HG03280 (cell line): ENCODE results near the gene PTPRE.
A peak's percentile ranks its signal among the peaks of the same experiment; 100 is the strongest.

ENCODE experiments used
- ATAC-seq: cut with Tn5 transposase; IDR thresholded peaks from one replicate; pipeline ENCODE4 v1.9.1; 2021; ENCODE audit warnings: mild to moderate bottlenecking, moderate library complexity; ENCODE audit not compliant: unreplicated experiment

The PTPRE gene

GRCh38 chr10:128042131-128042610 lies 135.3 kb downstream of the PTPRE start:
- ATAC-seq = no peak

GRCh38 chr10:128043259-128044045 lies 136.5 kb downstream of the PTPRE start:
- no peak for ATAC-seq

GRCh38 chr10:128044186-128044585 lies 137.3 kb downstream of the PTPRE start:
- no peak for ATAC-seq

- ATAC-seq = no peak
Observed at GRCh38 chr10:128044961-128045832, 138.3 kb downstream of the PTPRE start.

- ATAC-seq = no peak
Observed at GRCh38 chr10:128045833-128046120, 138.9 kb downstream of the PTPRE start.

GRCh38 chr10:128046156-128046952 lies 139.5 kb downstream of the PTPRE start:
- no peak for ATAC-seq

- ATAC-seq = no peak
Observed at GRCh38 chr10:128046953-128047290, 140.0 kb downstream of the PTPRE start.

GRCh38 chr10:128047351-128047750 lies 140.4 kb downstream of the PTPRE start:
- peak; percentile 100 for ATAC-seq

- ATAC-seq = no peak
Observed at GRCh38 chr10:128047991-128048818, 141.3 kb downstream of the PTPRE start.

GRCh38 chr10:128048819-128049210 lies 141.9 kb downstream of the PTPRE start:
- ATAC-seq = no peak

- no peak for ATAC-seq
Observed at GRCh38 chr10:128049226-128050120, 142.6 kb downstream of the PTPRE start.

- ATAC-seq = no peak
Observed at GRCh38 chr10:128050121-128050516, 143.2 kb downstream of the PTPRE start.

- no peak for ATAC-seq
Observed at GRCh38 chr10:128050936-128051335, 144.0 kb downstream of the PTPRE start.

GRCh38 chr10:128051548-128051947 lies 144.6 kb downstream of the PTPRE start:
- no peak for ATAC-seq

GRCh38 chr10:128052696-128053095 lies 145.8 kb downstream of the PTPRE start:
- no peak for ATAC-seq

- ATAC-seq = no peak
Observed at GRCh38 chr10:128053356-128053755, 146.5 kb downstream of the PTPRE start.

- no peak for ATAC-seq
Observed at GRCh38 chr10:128054163-128054970, 147.5 kb downstream of the PTPRE start.

GRCh38 chr10:128055061-128055868 lies 148.4 kb downstream of the PTPRE start:
- no peak for ATAC-seq
